GM21825 (cell line): ENCODE data around the gene FEM1B.

ENCODE experiments used
- ATAC-seq: cut with Tn5 transposase; IDR thresholded peaks from one replicate; pipeline ENCODE4 v1.9.1; 2021; ENCODE audit warnings: mild to moderate bottlenecking, moderate library complexity; ENCODE audit not compliant: unreplicated experiment

The FEM1B gene

DNA sequence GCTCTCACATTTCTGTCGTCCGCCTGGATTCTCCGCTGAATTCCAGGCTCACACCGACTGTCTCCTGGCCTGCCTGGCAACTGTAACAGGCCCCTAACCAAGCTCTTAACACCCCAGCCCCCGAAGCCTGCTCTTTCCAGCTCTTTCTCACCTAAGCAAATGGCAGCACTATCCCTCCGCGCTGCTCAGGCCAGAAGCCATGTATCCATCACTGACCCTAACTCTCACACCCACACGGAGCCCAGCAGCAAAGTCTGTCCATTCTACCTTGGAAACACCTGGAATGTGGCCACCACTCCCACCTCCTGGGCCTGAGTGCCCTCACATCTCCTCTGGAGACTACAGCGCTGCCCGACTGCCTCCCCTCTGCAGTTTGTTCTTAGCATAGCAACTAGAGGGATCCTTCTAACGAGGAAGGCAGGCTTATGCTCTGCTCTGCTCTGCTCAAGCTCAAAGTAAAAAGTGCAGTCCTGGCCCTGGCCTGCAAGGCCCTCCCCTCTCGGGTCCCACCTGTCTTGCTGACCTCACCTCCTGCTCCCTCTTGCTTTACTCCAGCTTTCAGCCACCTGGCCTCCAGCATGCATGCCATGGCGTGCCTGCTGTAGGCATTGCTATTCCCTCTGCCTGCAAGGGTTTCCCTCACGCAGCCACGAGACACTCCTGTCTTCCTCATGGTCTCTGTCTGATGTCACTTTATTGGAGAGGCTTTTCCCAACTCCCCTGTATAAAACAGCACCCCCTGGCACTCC, 27.2 kb downstream of the FEM1B start:
- ATAC-seq, result no peak

DNA sequence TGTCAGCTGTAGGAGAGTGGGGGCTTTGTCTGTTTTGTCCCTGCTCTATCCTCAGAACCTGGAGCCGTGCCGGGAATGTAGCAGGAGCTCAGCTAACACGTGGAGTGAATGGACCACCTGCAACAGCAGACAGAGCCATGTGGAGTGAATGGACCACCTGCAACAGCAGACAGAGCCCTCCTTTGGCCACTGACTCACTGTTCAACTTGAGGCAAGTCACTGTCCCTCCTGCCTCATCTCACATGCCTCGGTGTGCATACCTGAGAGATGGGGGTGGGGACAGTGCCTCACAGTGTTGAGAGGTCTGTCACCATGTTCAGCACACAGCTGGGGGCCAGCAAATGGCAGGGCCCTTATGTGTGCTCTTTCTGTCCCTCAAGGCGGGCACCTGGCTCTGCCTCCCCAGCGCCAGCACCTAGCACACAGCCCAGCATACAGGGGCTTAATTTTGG, 27.9 kb downstream of the FEM1B start:
- ATAC-seq, result no peak

DNA sequence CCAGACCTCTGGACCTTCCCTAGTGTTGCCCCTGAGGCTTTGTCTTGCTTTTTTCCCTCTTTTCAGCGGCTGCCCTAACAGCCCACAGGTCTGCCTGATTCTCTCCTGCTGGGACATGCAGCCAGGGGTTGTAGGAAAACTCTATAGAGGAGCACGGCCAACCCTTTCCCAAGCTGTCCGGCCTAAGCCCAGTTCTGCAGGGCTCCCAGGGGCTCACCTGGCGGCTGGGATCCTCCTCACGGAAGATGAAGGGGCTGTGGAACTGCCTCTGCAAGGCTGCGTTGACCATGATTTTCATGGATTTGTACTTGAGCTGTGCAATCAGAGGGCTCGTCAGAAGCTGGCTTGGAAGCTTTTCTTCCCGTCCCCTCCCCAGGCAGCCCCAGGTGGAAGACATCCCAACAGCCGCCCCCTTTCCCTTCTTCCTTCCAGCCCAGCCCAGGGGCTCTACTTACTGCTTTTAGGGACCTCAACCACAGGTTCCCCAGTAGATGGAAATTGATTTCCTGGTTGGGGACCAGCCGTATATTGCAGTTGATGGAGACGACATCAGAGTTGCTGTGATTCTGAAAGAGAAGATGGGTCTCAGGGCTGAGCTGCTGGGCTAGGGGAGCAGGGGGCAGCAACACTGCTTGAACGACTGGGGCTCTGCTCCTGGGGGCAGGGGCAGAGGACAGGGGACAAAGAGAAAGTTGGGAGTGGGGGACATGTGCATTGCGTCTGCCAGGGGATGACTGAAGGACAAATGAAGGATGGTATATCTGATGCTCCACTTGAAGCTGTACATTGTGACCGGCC, 29.8 kb downstream of the FEM1B start:
- no peak for ATAC-seq

DNA sequence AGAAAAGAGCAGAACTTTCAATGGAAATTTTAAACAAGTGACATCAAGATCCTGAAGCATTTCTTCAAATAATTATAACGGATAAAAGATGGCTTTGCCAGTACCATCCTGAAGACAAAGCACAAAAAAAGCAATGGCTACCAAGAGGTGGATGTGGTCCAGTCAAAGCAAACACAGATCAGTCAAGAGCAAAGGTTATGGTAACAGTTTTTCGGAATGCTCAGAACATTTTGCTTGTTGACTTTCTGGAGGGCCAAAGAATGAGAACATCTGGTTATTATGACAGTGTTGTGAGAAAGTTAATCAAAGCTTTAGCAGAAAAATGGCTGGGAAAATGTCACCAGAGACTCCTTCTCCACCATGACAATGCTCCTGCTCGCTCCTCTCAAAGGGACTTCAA, 31.5 kb downstream of the FEM1B start:
- ATAC-seq, result no peak

DNA sequence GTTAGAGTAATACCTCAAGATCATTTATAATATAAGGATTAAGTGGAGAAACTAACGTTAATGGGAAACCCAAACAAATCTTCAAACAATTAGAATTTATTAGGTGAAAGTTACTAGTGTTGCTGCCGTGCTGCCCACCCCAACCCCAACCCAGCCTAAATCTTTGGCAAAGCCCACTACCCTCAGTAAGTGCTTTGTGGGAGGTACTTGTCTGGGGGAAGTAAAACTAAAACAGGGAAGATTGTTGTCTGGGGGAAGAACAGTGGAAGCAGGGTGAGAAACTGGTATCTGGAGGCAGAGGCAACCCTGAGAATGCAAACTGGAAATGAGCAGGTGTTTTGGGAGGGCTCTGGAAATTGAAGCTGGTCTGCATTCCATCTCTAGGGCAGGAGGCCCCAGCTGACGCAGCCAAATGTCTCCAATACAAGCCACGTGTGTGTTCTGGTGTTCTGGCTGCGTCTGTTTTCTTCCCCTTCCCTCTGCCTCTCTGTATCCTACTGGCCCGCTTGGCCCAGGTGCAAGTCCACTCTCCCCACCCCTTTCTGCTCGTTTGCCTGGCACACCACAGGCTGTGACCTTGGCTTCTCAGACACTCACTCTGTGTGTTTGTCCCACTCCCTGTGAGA, 32.7 kb downstream of the FEM1B start:
- ATAC-seq, result no peak

DNA sequence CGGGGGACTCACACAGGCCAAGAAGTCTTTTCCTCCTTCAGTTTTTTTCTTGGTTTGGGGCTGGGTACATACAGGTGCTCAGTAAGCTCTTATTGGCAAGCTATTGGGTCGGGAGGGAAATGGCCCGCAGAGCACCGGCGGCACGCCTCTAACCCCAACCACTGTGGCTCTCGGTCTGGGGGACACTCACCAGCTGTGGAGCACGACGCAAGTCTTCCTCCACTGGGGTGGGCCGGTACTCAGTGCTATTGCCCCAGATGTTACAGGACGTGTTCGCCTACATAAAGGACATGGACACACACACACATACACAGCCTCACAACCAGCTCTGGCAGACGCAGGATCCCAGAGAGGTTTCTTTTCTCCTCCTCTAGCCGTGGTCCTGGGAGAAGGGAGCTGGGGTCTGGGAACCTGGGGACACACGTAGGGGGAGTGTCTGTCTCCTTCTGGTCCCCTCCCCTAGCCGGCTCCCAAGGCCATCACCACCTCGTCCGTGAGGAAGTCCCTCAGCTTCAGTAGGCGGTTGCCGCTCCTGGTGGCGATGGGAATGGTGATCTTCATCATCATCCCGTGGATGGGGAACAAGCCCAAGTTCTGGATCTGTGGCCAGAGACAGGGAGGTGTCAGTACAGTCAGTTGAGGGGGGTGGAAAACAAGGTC, 33.4 kb downstream of the FEM1B start:
- ATAC-seq, result no peak

DNA sequence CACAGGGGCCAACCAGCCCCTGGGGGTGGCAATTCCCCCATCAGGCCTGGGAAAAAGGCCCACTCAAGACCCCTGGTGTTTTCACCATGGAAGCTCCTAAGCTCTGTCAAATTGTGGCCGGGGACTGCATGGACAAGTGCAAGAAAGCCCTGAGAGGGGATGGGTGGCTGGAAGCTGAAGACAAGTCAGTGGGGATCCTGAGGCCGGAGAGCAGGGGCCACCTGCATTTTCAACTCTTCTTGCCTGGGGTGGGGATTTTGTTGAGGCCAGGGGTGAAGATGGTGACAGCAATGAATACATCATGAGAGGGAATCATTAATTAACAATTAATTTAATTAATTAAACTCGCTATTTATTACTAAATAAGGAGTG, 33.9 kb downstream of the FEM1B start:
- ATAC-seq, result no peak

DNA sequence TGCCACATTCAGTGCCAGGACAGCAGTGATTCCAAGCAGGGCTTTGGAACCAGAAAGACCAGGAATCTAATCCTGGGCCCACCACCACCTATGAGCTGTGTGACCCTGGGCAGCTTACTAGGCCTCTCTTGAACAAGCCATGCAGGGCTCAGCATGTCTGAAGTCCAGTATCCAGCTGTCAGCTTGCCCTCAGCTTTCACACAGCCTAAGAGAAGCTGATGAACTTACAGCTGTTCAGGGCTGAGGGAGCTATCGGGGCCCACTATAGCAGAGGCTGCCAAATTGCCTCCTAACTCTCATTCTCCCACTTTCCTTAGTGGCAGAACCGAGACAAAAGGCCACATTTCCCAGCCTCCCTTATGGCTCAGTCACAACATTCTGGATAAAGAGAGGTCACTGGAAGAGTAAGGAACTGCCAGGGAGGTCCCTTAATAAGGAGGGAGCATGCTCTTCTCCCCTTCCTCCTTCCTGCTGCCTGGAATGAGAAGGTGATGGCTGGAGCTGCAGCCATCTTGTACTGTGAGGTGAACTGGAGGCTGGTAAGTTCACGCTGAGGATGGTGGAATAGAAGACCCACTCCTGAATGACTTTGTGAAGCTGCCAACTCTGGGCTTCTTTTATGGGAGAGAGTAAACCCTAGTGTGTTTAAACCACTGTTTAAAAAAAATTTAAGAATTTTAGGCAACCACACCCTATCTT, 34.5 kb downstream of the FEM1B start:
- ATAC-seq, result no peak

DNA sequence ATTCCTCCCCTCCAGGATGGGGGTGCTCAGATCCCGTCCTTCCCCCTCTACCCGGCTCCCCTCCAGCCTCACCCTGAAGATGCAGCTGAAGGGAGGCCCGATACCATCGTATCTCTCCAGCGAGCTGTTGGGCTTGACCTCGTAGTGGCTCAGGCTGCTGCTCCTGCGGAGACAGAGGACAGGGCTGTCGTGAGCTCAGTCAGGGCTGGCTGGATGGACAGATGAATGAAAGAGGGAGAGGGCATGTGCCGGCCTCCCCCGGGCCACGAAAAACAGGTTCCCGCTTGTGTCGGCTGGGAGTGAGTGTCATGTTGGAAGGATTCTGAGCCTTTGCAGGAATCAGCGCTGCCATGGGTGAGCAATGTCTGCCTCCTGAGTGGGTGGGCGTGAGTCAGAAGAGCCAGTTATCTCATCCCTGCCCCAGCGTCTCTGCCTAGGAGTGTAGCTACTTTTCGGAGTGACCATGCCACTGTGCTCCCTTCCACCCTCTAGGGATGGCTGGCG, 35.2 kb downstream of the FEM1B start:
- no peak for ATAC-seq

DNA sequence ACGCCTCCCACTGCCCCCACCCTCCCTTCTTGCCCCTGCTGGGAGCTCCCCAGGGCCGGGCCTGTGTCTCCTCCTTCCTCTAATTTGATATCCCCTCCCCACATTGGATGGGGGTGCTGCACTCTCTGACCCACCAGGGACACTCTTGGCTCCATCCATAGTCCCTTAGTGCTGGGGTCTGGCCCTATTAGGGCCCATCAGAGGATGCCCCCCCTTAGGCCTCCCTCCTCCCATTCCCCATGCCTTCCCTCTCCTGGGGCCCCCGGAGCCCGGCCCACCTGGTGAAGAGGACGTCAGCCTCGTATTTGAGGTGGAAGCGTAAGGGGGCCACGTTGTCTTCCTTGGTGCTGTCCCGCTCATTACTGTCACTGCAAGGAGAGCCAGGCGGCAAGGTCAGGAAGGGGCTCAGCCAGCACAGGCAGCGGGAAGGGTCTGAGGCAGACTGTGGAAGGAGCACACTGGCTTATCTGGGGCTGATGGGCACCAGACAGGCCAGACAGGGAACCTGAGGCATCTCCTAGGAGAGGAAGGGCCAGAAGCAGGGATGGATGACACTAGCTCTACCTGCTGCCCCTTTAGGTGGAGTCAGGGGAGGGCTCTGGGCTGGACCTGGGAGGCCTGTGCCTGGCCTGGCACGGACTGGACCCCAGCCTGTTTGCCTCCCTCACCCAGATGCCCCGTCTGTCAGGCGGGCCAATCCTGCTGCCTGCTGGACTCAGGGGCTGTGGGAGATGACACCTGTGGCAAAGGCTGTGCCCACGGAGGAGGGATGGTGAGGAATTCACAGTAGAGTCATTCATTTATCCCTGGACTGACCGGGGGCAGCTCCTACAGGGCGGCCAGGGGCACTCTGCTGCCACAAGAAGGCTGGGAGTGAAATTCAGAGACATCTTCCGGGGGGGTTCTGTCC, 36.2 kb downstream of the FEM1B start:
- no peak for ATAC-seq

DNA sequence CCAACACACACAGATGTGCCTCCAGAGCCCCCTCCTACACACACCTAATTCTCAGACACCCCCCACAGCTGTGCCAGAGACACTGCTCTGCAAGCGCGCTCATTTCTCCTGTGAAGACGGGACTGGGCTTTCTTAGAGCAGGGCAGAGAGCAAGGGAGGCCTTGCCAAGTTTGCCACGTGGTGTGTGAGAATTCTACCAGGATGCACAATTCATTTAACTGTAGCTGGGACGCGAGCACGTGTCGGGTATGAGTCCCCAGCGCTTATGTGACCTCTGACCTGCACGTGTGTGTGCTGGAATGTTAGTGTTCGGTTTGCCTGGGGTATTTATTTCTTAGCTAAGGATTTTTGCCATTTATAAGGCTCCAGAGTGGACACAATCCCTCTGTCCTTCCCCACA, 37.0 kb downstream of the FEM1B start:
- ATAC-seq, result no peak

DNA sequence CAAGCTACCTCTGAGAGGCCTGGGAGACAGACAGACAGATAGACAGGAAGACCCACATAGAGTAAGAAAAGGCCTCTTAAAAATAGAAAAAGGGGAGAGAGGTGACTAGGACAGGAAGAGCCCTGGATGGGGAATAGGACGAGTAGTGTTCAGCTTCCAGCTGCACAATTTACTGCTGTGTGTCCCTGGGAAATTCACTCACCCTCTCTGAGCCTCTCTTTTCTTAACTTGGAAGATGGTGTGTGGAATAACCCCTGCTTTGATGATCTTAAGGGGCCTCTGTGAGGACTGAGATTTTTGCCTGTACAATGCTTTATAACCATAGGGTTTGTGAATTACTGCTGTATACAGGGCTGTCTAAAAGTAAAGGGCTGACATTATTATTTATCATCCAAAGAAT, 37.5 kb downstream of the FEM1B start:
- ATAC-seq, result no peak

DNA sequence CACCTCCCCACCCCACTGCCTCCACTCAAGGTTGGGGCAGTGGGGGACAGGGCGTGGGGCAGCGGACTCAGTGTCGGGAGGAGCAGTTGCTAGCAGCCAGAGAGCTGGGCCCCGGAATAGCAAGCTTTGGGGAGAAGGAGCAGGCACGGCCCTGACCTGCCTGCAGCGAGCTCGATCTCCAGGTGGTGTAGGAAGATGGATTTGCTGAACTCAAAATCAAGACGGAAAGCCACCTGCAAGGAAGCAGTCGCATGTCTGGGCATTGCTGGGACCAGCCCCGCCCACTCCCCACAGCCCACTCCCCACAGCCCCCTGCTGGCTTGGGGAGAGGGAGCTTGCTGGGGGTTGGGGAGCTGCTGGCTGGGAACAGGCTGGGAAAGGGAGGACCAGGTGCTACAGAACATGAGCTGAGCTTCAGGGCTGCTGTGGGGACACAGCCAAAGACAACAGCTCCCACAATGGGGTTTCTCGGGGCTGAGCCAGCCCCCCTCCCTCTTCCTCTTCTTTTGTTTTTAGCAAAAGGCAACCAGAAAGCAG, 38.0 kb downstream of the FEM1B start:
- no peak for ATAC-seq

DNA sequence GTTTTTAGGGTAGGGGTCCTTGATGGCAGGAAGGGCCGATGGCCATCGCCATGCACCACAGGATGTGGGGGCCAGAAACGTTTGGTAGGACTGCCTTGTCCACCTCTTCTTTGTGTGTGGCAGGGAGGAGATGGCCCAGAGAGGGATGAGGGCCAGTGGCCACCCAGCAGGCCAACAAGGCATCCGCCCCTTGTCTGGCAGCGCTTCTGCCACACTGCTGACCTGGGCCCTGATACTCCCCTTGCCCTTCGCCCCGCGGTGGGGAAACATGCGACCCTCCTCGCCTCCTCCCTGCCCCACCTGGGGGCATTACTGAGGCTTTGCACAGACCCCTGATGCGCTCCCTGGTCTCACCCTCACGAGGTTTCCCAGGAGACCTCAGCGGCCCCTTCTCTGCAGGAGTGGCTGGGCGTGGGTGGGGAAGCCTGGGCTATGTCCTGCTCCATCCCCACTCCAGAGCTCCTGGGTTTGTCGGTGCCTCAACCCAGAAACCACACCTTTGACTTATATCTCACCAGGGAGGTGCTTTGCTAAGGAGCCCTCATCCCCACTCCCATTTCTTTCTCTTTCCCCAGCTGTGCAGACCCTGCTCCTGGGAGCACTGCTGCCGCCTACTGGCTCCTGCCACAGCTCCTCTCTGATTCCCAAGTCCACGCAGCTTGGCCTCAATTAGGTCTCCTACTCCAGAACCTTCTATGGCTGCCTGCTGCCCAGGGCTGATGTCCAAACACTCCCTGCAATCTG, 38.7 kb downstream of the FEM1B start:
- no peak for ATAC-seq

DNA sequence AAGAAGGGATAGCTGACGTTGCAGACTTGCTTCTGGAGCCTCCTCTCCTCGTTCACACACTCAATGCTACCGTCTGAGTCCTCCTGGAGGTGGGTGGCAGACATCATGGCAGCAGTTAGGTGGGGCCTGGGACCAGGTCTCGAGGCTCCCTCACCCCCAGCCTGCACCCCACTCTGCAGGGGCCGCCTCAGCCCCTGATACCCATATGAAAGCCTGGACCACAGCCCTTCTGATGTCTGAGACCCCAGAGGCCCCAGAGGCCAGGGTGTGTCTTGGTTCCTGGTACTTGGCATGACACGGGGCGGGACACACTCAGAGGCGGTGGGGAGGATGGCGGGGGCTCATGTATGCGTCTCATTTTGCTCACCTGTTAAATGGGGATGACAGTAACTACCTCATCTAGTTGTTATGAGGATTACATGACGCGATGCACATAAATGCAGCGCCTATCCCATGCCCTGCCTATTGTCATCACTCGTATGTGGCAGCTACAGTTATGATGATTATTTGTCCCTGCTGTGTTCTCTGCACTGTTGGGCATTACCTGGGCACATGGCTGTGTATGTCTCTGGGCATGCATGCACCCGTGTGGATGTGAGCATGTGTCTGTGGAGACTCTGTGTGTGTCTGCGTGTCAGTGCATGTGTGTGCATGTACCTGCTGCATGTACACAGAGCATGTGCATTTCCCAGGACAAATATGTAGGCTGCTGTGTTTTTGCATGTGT, 39.9 kb downstream of the FEM1B start:
- no peak for ATAC-seq

DNA sequence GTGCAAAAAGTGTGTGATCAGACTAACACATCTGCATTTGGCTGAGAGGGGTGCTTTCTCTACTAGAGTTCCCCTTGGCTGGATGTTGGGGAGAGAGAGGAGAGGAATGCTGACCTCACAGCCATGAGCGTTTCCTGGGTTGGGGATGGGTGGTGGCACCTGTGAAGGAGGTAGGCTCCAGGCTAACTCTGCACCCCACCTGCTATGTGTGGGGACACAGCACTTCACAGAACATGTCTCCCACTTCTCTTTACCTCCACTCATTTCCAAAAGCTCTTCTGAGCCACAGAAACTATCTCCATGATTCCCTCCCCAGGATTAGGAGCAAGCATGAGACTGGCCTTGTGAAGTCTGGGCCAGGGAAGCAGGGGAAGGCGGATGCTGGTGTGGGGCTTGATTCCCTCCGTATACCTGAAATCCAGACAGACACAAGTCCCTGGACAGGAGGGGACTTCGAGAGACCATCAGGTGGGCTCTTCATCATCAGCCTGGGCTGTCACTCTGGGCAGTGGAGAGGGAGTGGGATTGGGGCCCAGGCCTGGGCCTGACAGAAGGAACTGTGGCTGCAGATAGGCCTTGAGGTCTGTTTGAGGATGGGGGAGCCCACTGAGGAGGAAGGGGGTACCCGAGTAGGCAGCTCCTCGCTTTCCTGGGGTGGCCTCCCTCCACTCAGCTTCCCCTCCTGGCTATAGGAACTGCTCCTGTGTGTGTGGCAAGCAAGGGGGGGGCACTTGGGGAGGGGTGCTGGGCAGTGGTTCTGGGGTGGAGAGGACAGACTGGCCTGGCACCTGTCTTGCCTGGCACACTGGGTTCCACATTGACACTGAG, 40.7 kb downstream of the FEM1B start:
- ATAC-seq, result no peak
